Parathyroid adenoma (tissue), 2 donors: ENCODE measurements around the gene DLG5.
"Not testable (repeated sequence)": the region's sequence is repeated elsewhere in the genome, so short reads cannot be mapped to it uniquely, and the experiment has no call there.

ENCODE experiments used
- H2AFZ ChIP-seq: fragments of 300-600 bp; sonication (generic); one replicate; pipeline ENCODE4 v1.7.0; 2017; ENCODE audit warnings: antibody characterized with exemption, mild to moderate bottlenecking
- H3K27ac ChIP-seq: fragments of 300-600 bp; sonication (generic); one replicate; pipeline ENCODE4 v1.7.0; 2017
- H3K27me3 ChIP-seq: fragments of 300-600 bp; sonication (generic); one replicate; pipeline ENCODE4 v1.7.0; 2017; ENCODE audit warnings: low read length; ENCODE audit not compliant: control insufficient read depth, insufficient read depth
- H3K36me3 ChIP-seq: fragments of 300-600 bp; sonication (generic); one replicate; pipeline ENCODE4 v1.7.0; 2017; ENCODE audit warnings: low read length; ENCODE audit not compliant: control insufficient read depth, insufficient read depth
- H3K4me1 ChIP-seq: fragments of 300-600 bp; sonication (generic); one replicate; pipeline ENCODE4 v1.7.0; 2017; ENCODE audit warnings: control low read depth
- H3K4me2 ChIP-seq: fragments of 300-600 bp; sonication (generic); one replicate; pipeline ENCODE4 v1.7.0; 2017; ENCODE audit warnings: low read length
- H3K4me3 ChIP-seq: fragments of 300-600 bp; sonication (generic); one replicate; pipeline ENCODE4 v1.7.0; 2017; ENCODE audit warnings: low read depth, low read length
- H3K79me2 ChIP-seq: fragments of 300-600 bp; sonication (generic); one replicate; pipeline ENCODE4 v1.7.0; 2017; ENCODE audit warnings: control low read depth
- H3K9ac ChIP-seq: fragments of 300-600 bp; sonication (generic); one replicate; pipeline ENCODE4 v1.7.0; 2017; ENCODE audit warnings: mild to moderate bottlenecking
- H3K9me3 ChIP-seq: fragments of 300-600 bp; sonication (generic); one replicate; pipeline ENCODE4 v1.7.0; 2017; ENCODE audit warnings: low read length; ENCODE audit not compliant: control insufficient read depth
- TF ChIP-seq, protein P1 (sequence below): fragments of 300-600 bp; sonication (generic); IDR thresholded peaks from one replicate; pipeline ENCODE4 v1.7.0; 2017; ENCODE audit warnings: antibody characterized with exemption, mild to moderate bottlenecking
- donor health status: primary hyperparathyroidism.

DLG5 gene

DNA sequence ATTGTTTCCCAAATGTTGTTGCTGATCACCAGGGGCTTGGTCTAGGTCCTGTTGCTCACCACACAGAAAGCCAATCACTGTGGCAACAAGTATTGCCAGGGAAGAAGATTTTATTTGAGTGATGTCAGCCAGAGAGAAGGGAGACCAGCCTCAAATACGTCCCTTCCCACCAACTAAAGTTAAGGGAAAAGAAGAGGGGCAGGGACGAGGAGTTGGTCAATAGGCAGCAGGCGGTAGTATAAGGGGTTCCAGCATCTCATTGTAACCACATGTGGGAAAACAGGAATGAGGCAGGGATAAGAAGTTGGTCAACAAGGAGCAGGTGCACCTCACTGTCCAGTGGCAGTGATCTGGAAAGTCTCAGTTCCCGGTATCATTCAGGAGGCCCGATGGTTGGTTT is 150.1 kb downstream of the DLG5 start:
- no peak overlapping the region for H3K4me2 ChIP-seq
- no peak overlapping the region for H3K4me3 ChIP-seq
- no peak overlapping the region for H3K9ac ChIP-seq
- peaks cover 38% of the 10 kb centered on the region for H3K4me1 ChIP-seq
- no peak overlapping the region for H2AFZ ChIP-seq
- TF ChIP-seq, protein P1, sequence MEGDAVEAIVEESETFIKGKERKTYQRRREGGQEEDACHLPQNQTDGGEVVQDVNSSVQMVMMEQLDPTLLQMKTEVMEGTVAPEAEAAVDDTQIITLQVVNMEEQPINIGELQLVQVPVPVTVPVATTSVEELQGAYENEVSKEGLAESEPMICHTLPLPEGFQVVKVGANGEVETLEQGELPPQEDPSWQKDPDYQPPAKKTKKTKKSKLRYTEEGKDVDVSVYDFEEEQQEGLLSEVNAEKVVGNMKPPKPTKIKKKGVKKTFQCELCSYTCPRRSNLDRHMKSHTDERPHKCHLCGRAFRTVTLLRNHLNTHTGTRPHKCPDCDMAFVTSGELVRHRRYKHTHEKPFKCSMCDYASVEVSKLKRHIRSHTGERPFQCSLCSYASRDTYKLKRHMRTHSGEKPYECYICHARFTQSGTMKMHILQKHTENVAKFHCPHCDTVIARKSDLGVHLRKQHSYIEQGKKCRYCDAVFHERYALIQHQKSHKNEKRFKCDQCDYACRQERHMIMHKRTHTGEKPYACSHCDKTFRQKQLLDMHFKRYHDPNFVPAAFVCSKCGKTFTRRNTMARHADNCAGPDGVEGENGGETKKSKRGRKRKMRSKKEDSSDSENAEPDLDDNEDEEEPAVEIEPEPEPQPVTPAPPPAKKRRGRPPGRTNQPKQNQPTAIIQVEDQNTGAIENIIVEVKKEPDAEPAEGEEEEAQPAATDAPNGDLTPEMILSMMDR = no peak
- H3K27ac ChIP-seq = no peak overlapping the region
- H3K27me3 ChIP-seq = no peaks in the 10 kb centered on the region
- no peaks in the 10 kb centered on the region for H3K36me3 ChIP-seq
- H3K79me2 ChIP-seq = no peaks in the 10 kb centered on the region
- H3K9me3 ChIP-seq = no peaks in the 10 kb centered on the region

DNA sequence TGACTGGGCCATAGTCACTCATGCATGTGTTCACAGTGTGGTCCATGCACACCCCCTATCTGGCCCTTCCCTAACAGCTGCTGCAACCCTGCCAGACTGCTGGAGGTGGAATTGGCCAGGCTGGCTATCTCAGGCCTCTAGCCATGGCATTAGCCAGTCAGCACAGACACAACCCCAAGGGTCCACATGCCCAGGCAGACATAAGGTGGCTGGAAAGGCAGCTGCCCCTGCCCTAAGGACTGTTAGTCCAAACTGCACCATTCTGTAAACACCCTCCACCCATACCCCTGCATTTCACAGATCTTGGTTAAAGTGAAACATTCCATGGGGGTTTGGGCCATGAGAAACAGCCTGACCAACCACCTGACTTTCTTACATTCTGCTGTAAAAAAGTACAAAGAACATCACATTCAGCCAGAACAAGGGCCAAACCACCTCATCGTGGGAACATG is 151.6 kb downstream of the DLG5 start:
- no peaks in the 10 kb centered on the region for H3K79me2 ChIP-seq
- peak overlapping the region; percentile 93 for H3K27ac ChIP-seq
- no peak overlapping the region for H2AFZ ChIP-seq

DNA sequence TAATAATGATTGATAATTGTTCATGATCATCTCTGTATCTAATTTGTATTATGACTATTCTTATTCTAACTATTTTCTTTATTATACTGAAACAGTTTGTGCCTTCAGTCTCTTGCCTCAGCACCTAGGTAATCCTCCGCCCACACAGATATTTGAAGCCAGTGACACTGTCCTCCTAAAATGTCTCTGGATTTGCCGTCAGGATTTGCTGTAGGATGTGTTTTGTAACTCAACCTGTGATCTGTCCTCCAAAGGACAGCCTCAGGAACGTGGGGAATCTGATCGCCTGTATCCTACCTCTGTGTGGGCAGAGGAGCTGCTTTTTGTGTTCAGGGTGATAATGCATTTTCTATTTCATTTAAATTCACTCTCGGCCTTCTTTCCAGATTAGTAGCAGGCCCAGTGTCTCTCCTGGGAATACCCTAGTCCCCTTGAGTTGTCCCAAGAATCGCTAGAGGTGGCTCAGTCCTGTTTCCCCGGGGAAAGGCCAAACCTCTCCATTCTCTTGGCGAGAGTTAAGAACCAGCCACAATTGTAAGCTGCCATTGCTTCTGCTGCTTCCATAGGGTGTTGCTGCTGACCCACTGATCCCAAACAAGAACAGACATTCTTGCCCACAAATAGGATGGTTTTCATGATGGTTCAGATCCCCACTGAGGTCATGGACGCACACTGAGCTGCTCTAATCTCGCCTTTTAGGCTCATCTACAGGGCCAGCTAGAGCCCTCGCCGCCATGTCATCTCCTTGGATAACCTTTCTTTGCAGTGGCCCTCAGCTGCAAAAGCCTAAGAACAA is 152.7 kb downstream of the DLG5 start:
- H3K9ac ChIP-seq = no peak overlapping the region
- H3K27ac ChIP-seq = peak overlapping the region; percentile 93
- peaks cover 38% of the 10 kb centered on the region for H3K4me1 ChIP-seq
- no peaks in the 10 kb centered on the region for H3K79me2 ChIP-seq
- no peaks in the 10 kb centered on the region for H3K27me3 ChIP-seq
- TF ChIP-seq, protein P1 = no peak
- no peak overlapping the region for H2AFZ ChIP-seq
- no peaks in the 10 kb centered on the region for H3K36me3 ChIP-seq
- no peak overlapping the region for H3K4me2 ChIP-seq
- no peaks in the 10 kb centered on the region for H3K9me3 ChIP-seq
- H3K4me3 ChIP-seq = no peak overlapping the region

More for the DNA sequence above, 151.6 kb downstream of the DLG5 start:
- H3K4me1 ChIP-seq = peaks cover 38% of the 10 kb centered on the region
- no peaks in the 10 kb centered on the region for H3K9me3 ChIP-seq
- H3K9ac ChIP-seq = no peak overlapping the region
- H3K27me3 ChIP-seq = no peaks in the 10 kb centered on the region
- no peak overlapping the region for H3K4me2 ChIP-seq
- H3K36me3 ChIP-seq = no peaks in the 10 kb centered on the region
- TF ChIP-seq, protein P1 = no peak
- H3K4me3 ChIP-seq = no peak overlapping the region

DNA sequence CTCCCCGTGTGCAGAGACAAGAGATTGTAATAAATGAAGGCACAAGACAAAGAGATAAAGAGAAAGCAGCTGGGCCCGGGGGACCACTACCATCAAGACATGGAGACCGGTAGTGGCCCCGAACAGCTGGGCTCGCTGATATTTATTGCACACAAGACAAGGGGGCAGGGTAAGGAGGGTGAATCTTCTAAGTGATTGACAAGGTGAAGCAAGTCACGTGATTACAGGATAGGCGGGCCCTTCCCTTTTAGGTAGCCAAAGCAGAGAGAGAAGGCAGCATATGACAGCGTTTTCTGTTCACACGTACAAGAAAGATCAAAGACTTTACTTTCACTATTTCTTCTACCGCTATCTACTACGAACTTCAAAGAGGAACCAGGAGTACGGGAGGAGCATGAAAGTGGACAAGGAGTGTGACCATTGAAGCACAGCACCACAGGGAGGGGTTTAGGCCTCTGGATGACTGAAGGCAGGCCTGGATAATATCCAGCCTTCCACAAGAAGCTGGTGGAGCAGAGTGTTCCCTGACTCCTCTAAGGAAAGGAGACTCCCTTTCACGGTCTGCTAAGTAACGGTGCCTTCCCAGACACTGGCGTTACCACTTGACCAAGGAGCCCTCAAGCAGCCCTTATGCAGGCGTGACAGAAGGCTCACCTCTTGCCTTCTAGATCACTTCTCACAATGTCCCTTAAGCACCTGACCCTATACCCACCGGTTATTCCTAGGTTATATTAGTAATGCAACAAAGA is 153.5 kb downstream of the DLG5 start:
- not testable (repeated sequence) for H3K4me3 ChIP-seq, H3K27me3 ChIP-seq, H3K9ac ChIP-seq, H3K4me2 ChIP-seq, H3K79me2 ChIP-seq, H3K9me3 ChIP-seq, H3K36me3 ChIP-seq
- H3K27ac ChIP-seq = peak overlapping the region; percentile 93
- peak overlapping the region; percentile 14 for H2AFZ ChIP-seq
- peaks cover 38% of the 10 kb centered on the region for H3K4me1 ChIP-seq

DNA sequence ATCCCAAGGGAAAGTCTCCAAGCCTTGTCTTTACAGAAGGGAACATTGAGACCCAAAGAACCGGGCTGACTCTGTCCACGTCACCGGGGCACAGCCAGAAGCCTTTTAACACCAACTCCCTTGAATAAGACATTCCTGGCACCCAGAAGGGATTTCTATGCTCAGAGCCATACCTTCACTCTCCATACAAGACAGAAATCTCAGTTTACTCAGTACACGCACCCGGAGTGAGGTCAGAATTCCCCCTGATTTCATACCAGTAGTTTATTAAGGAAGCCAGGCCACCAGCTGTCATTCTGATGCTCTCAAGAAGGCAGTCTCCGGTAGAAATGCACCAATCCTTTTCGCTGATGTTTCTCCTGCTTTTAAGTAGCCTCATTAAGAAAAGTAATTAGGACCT is 154.7 kb downstream of the DLG5 start:
- no peak overlapping the region for H2AFZ ChIP-seq

More for the DNA sequence above, 154.7 kb downstream of the DLG5 start:
- Histone ChIP-seq H3K9ac (no peak overlapping the region), H3K4me3 (no peak overlapping the region), H3K27me3 (no peaks in the 10 kb centered on the region), H3K79me2 (no peaks in the 10 kb centered on the region), H3K27ac (peak overlapping the region; percentile 93), H3K36me3 (no peaks in the 10 kb centered on the region), H3K4me1 (peaks cover 38% of the 10 kb centered on the region), H3K9me3 (no peaks in the 10 kb centered on the region), H3K4me2 (no peak overlapping the region)
- TF ChIP-seq, protein P1 = no peak
